ELF-1 (cell line): ENCODE data around the gene SLF2.

Source experiments
- DNase-seq: peaks from one replicate; pipeline ENCODE4 v3.0.0-alpha.2; 2016; ENCODE audit warnings: low read depth, low spot score

Gene SLF2

GRCh38 chr10:100897976-100898375 lies 14.8 kb upstream of the SLF2 start:
- DNase-seq: no peak

- DNase-seq: no peak
These were observed 13.6 kb upstream of the SLF2 start for GRCh38 chr10:100899171-100899570.

- DNase-seq: no peak
These were observed 11.7 kb upstream of the SLF2 start for GRCh38 chr10:100901051-100901450.

DNA sequence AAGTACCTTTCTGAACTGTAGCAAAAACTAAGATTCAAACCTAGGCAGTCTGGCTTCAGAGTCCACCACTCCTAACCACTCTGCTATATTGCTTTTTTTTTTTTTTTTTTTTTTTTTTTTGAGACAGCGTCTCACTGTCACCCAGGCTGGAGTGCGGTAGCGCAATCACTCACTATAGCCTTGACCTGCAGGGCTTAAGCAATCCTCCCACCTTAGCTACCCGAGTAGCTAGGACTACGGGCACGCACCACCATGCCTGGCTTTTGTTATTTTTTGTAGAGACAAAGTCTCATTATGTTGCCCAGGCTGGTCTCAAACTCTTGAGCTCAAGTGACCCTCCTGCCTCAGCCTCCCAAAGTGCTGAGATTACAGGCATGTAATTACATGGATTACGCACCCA lies 10.1 kb upstream of the SLF2 start:
- no peak for DNase-seq

DNA sequence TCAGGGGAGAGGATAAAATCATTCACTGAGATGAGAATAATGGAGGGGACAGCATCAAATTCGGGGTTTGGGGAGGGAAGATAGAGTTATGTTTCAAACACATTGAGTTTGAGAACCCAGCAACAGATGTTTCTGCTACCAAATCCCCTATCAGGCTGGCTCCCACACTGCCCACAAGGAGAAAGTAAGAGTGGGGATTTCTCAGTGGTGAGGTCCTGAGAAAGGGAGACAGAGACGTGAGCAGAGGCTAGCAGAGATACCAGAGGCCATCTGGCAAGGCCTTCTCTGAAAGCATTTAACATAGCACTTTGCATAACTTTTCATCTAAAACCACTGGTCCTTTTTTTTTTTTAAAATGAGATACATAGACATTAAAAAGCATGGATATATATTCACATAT lies 7.8 kb upstream of the SLF2 start:
- DNase-seq: no peak

GRCh38 chr10:100907175-100907574 lies 5.6 kb upstream of the SLF2 start:
- no peak for DNase-seq

DNA sequence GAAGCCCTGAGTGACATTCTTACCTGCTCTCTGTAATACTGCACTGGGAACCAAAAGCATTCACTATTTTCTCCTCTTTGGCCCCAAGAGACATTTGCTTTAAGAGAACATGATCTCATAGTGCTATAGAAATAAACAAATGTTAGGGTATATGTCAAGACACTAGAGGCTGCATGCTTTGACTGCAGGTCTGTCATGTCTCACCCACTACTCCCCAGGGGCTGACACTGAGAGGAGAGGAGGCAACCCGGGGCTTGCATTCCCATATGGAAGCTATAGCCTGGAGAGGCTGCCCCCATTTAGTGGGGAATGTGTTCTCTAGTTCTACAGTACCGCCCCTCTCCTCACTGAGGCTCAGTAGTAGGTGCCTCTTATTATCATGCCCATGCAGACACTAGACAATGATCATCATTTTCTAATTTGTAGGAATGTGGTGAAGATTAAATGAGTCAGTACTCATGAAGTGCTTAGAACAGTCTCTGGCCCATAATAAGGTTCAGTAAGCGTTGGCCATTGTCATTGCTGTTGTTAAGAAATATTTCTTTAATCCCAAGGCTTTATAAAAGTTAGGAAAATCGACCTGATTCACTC lies 4.9 kb upstream of the SLF2 start:
- no peak for DNase-seq

GRCh38 chr10:100908378-100908777 lies 4.4 kb upstream of the SLF2 start:
- DNase-seq: no peak

- DNase-seq: peak; percentile 34
These were observed 3.1 kb upstream of the SLF2 start for GRCh38 chr10:100909501-100910263.

DNA sequence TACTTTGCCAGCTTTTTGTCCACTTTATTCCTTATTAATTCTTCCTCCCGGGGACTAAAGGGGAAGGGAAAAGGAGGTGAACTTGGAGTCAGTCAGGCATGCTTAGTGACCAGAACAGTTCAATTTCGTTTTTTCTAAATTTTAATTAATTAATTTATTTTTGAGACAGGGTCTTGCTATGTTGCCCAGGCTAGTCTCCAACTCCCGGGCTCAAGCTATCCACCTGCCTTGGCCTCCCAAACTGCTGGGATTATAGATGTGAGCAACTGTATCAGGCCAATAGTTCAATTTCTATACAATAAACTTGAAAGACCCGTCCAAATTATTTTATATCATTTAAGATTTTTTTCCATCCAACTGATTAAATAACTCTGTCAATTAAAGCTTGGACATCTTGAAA lies 1.3 kb upstream of the SLF2 start:
- DNase-seq: no peak

GRCh38 chr10:100912013-100912604 lies 654 bp upstream of the SLF2 start:
- DNase-seq: no peak

- DNase-seq: no peak
These were observed 705 bp downstream of the SLF2 start for GRCh38 chr10:100913470-100913865.

GRCh38 chr10:100917071-100917470 lies 4.3 kb downstream of the SLF2 start:
- DNase-seq: no peak

DNA sequence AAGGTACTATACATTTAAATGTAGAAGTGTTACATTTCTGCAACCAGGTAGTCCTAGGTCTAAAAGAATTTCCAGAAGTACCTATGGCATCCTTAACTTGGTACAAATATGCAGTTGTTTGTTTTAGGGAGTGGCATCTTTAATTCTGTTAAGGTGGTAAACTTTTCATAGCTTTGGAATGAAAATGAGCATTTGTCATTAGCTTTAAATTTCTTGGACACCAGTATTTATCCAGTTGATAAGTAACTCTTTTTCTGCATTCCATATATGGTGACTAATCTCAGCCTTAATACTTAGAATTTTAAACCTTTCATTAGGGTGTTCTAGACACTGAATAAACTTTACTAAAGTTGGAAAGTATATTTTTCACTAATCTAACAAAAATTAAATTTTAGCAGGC lies 10.8 kb downstream of the SLF2 start:
- DNase-seq: no peak

- no peak for DNase-seq
These were observed 14.5 kb downstream of the SLF2 start for GRCh38 chr10:100927266-100927665.

GRCh38 chr10:100928039-100928438 lies 15.3 kb downstream of the SLF2 start:
- DNase-seq: no peak

DNA sequence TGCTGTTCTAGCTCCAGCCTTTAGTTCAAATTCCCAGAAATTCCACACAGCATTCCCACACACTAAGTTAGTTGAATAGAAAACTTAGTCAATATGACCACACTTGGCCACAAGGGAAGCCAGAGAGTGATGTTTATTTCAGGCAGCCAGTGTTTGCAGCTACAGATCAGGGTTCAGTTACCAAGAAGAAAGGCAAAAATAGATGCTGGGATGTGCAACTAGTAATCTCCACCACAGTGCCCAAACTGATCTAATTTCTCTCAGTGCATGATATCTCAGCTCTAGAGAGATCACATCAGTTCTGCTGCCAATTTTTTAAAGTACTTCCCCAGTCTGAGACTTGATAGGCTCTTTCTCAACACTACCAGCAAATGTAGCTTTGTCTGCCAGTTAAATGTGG lies 17.6 kb downstream of the SLF2 start:
- no peak for DNase-seq

DNA sequence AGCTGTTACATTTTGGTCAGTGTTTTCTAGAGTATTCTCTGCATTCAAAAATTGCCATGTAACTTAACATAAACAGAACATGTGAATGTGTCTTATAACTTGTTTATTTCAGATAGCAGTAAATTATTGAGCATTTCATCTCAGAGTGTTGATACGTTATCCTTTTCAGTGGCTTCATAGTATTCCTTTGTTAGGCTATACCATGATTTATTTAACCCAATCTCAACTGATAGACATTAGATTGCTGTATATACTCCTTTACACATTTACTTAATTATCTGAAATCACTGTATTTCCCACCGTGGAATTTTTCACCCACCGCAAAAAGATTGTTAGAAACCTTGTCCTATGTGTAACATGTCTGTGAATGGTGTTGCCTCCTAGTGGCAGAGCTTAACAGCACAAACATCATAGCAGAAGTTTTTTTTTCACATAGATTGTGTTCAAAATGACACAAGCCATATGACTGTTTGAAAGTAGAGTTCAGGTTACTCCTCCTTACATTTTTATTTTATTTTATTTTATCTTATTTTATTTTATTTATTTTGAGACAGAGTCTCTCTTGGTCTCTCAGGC lies 21.4 kb downstream of the SLF2 start:
- no peak for DNase-seq

- no peak for DNase-seq
These were observed 27.1 kb downstream of the SLF2 start for GRCh38 chr10:100939763-100940344.

DNA sequence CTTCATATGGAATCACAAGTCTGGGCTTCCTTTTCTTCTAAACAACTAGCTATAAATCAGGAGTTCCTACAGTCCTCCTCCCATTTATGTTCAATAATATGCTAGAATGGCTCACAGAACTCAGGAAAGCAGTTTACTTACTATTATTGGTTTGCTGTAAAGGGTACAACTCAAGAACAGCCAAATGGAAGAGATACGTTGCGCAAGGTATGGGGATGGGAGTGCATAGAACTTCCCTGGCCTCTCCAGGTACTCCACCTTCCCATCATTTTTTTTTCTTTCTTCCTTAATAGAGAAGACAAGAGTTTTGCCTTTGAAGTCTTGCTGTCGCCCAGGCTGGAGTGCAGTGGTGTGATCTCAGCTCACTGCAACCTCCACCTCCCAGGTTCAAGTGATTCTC lies 29.5 kb downstream of the SLF2 start:
- no peak for DNase-seq

DNA sequence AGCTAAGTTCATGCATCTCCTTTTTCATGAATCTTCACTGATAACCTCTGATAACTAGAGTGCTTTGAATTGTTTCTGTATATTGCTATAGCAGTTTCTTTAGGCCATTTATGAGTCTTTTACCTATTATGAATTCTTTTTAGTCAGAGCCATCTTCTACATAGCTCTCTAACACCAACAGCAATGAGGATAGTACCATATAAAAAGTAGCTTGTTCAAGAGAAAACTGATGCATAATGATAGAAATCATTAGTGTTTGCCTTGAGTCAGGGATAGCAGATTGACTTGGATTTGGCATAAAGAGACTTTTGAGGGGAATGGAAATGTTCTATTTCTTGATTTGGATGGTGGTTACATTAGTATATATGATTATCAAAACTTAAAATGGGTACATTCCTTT lies 30.7 kb downstream of the SLF2 start:
- no peak for DNase-seq

DNA sequence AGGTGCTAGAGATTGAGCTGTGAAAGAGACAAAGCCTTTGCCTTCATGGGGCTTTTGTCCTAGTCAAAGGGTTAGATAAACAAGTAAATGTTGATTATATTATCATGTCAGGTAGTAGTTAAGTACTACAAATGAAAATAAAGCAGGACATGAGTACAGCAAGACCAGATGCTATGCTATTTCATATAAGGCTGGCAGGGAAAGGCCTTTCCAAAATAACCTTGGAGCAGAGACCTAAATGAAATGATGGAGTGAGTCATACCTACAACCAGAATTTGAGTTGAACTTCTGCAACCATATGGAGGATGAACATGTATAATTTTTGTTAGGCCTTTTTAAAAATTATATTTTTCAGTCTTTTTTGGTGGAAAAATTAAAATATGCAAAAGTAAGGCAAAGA lies 33.0 kb downstream of the SLF2 start:
- no peak for DNase-seq

GRCh38 chr10:100948916-100949315 lies 36.2 kb downstream of the SLF2 start:
- no peak for DNase-seq
